Measurements from ENCODE around the gene TSPO. TPM values are rescaled to one million over a fixed set of nuclear protein-coding genes. Genes with fewer than 3 reads are reported as not detected.

Gene TSPO
- total RNA-seq, 6 experiments from 2014 or later: 325 to 442 (median 361) TPM

- Mint-ChIP-seq H3K4me1 (ENCODE audit: low read depth) (peaks cover 11% of the 10 kb centered on the region; the same call in 1 of the 2 replicates), H3K9me3 (no peaks in the 10 kb centered on the region), H3K36me3 (ENCODE audit: low read depth) (peaks cover 4% of the 10 kb centered on the region; the same call in 1 of the 2 replicates), H3K27ac (no peak overlapping the region; the same call in 1 of the 2 replicates), H3K27me3 (ENCODE audit: insufficient read depth) (peaks cover 2% of the 10 kb centered on the region; the same call in 1 of the 2 replicates), H3K4me3 (no peak overlapping the region)
- DNase-seq: no peak
- no peak for TF ChIP-seq CTCF (IDR thresholded peaks at IDR 0.05)
These were observed 18.2 kb downstream of the TSPO start for GRCh38 chr22:43169310-43170130.

DNA sequence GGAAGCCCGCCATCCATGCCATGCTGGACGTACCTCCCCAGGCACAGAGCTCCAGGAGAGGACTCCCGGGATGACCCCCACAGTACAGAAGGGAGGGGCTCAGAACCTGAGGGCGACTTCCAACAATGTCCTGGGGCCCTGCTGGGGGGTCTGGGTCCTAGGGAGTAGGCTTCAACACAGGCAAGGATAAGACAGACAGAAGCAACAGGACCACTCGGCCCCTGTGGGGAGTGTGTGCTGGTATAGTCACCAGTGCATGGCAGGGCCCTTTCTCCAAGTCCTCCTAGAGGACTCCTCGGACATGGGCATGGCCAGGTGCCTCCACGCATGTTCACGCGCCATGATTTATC lies 18.7 kb downstream of the TSPO start:
- Mint-ChIP-seq H3K4me3 (no peak overlapping the region), H3K4me1 (ENCODE audit: low read depth) (peaks cover 11% of the 10 kb centered on the region; the same call in 1 of the 2 replicates), H3K27me3 (ENCODE audit: insufficient read depth) (peaks cover 2% of the 10 kb centered on the region; the same call in 1 of the 2 replicates), H3K36me3 (ENCODE audit: low read depth) (peaks cover 4% of the 10 kb centered on the region; the same call in 1 of the 2 replicates), H3K9me3 (no peaks in the 10 kb centered on the region), H3K27ac (no peak overlapping the region)
- TF ChIP-seq CTCF (IDR thresholded peaks at IDR 0.05): no peak
- DNase-seq: no peak

- Mint-ChIP-seq H3K27ac (no peak overlapping the region), H3K36me3 (ENCODE audit: low read depth) (peaks cover 4% of the 10 kb centered on the region; the same call in 1 of the 2 replicates), H3K27me3 (ENCODE audit: insufficient read depth) (peaks cover 2% of the 10 kb centered on the region; the same call in 1 of the 2 replicates), H3K4me1 (ENCODE audit: low read depth) (peaks cover 11% of the 10 kb centered on the region; the same call in 1 of the 2 replicates), H3K9me3 (no peaks in the 10 kb centered on the region), H3K4me3 (no peak overlapping the region)
- TF ChIP-seq CTCF (IDR thresholded peaks at IDR 0.05): no peak
- no peak for DNase-seq
These were observed 19.7 kb downstream of the TSPO start for GRCh38 chr22:43171019-43171491.

DNA sequence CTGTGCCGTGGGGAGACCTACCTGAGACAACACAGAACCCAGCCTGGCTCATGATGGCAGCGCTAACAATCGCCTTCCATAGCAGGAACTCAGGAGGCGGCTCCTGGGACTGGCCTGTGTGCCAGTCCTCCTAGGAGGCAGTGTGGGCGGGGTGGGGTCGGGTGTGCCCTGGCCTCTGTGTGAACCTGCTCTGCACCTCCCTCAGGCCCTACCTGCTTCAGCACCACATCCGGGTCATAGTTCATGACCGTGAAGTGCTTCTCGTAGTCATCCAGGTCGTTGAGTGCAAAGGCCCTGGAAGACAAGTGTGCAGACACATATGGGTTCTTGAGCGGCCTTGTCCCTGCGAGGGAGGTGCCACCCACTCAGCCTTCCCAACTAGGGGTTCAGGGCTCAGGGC lies 20.2 kb downstream of the TSPO start:
- no peak overlapping the region for H3K4me3 Mint-ChIP-seq
- no peak for DNase-seq
- no peaks in the 10 kb centered on the region for H3K9me3 Mint-ChIP-seq
- H3K36me3 Mint-ChIP-seq (ENCODE audit: low read depth): peaks cover 4% of the 10 kb centered on the region; the same call in 1 of the 2 replicates
- no peak for TF ChIP-seq CTCF (IDR thresholded peaks at IDR 0.05)
- H3K4me1 Mint-ChIP-seq (ENCODE audit: low read depth): peaks cover 11% of the 10 kb centered on the region; the same call in 1 of the 2 replicates
- H3K27ac Mint-ChIP-seq: no peak overlapping the region
- peaks cover under 1% of the 10 kb centered on the region; the same call in 1 of the 2 replicates for H3K27me3 Mint-ChIP-seq (ENCODE audit: insufficient read depth)

- DNase-seq: no peak
- Mint-ChIP-seq H3K36me3 (ENCODE audit: low read depth) (peaks cover 4% of the 10 kb centered on the region; the same call in 1 of the 2 replicates), H3K4me3 (no peak overlapping the region), H3K27ac (no peak overlapping the region), H3K4me1 (ENCODE audit: low read depth) (peaks cover 11% of the 10 kb centered on the region; the same call in 1 of the 2 replicates), H3K9me3 (no peaks in the 10 kb centered on the region), H3K27me3 (ENCODE audit: insufficient read depth) (no peaks in the 10 kb centered on the region)
- no peak for TF ChIP-seq CTCF (IDR thresholded peaks at IDR 0.05)
These were observed 20.8 kb downstream of the TSPO start for GRCh38 chr22:43172191-43172590.
